ENCODE measurements around the gene CACNA2D3.

DNA sequence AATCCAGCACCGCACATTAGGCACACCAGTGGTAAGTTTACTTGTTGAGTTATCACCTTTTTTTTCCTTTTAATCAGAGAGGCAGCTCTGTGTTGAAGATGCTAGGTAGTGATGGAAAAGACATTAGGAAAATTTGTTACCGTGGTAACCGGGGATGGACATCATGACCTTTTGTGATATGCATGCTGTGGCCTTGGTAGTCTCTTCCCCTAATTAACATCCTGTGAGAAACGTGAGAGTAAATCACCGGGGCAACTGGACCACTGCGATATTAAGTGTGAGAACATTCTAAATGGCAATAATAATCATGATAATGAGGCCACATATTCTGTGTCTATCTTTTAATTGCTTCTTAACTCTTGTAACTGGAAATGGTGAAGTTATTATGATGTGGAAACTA, 362.0 kb downstream of the CACNA2D3 start:
- no peak for TF ChIP-seq EZH2 (IDR thresholded peaks at IDR 0.05; ENCODE audit: low read length, unreplicated experiment)
- TF ChIP-seq, protein P1, sequence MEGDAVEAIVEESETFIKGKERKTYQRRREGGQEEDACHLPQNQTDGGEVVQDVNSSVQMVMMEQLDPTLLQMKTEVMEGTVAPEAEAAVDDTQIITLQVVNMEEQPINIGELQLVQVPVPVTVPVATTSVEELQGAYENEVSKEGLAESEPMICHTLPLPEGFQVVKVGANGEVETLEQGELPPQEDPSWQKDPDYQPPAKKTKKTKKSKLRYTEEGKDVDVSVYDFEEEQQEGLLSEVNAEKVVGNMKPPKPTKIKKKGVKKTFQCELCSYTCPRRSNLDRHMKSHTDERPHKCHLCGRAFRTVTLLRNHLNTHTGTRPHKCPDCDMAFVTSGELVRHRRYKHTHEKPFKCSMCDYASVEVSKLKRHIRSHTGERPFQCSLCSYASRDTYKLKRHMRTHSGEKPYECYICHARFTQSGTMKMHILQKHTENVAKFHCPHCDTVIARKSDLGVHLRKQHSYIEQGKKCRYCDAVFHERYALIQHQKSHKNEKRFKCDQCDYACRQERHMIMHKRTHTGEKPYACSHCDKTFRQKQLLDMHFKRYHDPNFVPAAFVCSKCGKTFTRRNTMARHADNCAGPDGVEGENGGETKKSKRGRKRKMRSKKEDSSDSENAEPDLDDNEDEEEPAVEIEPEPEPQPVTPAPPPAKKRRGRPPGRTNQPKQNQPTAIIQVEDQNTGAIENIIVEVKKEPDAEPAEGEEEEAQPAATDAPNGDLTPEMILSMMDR (conservative IDR thresholded peaks at IDR 0.05; ENCODE audit: low read depth, low read length), result no peak
